Ishikawa (cell line): ENCODE data around the gene NR3C1.

Experiments
- REST ChIP-seq: IDR thresholded peaks from 2 replicates; pipeline ENCODE4 v1.6.1; 2012; ENCODE audit warnings: low read depth, mild to moderate bottlenecking
- TEAD4 ChIP-seq: IDR thresholded peaks from 2 replicates; pipeline ENCODE4 v1.6.1; 2012
- ZBTB7A ChIP-seq: IDR thresholded peaks from 2 replicates; pipeline ENCODE4 v1.6.1; 2012; ENCODE audit warnings: low read depth

- TF ChIP-seq ZBTB7A: no peak
- no peak for TF ChIP-seq TEAD4
- no peak for TF ChIP-seq REST
Observed at GRCh38 chr5:143356855-143357583, 46.5 kb downstream of the NR3C1 start.
